GM19043 (cell line): ENCODE results near the gene USP17L26.
"Not testable (repeated sequence)": the region's sequence is repeated elsewhere in the genome, so short reads cannot be mapped to it uniquely, and the experiment has no call there.

Experiments
- ATAC-seq: cut with Tn5 transposase; IDR thresholded peaks from one replicate; pipeline ENCODE4 v1.9.1; 2021; ENCODE audit warnings: low read depth; ENCODE audit not compliant: unreplicated experiment

Gene USP17L26

GRCh38 chr4:9334358-9334757, at the start of gene USP17L26:
TSS of gene USP17L26 (plus strand) at chr4:9334658. CDS start at chr4:9334658, 0 bp downstream.
- ATAC-seq = not testable (repeated sequence)

GRCh38 chr4:9324191-9324590, 10.3 kb upstream of the USP17L26 start:
- not testable (repeated sequence) for ATAC-seq

GRCh38 chr4:9324865-9325264, 9.6 kb upstream of the USP17L26 start, which contains the start of gene USP17L24:
TSS of gene USP17L24 (plus strand) at chr4:9325165. CDS start at chr4:9325165, 0 bp downstream.
- ATAC-seq = not testable (repeated sequence)

GRCh38 chr4:9329611-9330010, 4.8 kb upstream of the USP17L26 start, which contains the start of gene USP17L25:
TSS of gene USP17L25 (plus strand) at chr4:9329911. CDS start at chr4:9329911, 0 bp downstream.
- ATAC-seq = not testable (repeated sequence)

- not testable (repeated sequence) for ATAC-seq
Observed at GRCh38 chr4:9339103-9339502, 4.6 kb downstream of the USP17L26 start, which contains the start of gene USP17L5. TSS of gene USP17L5 (plus strand) at chr4:9339403. CDS start at chr4:9339403, 0 bp downstream.

GRCh38 chr4:9343848-9344247, 9.4 kb downstream of the USP17L26 start, which contains the start of gene USP17L27:
TSS of gene USP17L27 (plus strand) at chr4:9344148. CDS start at chr4:9344148, 0 bp downstream.
- not testable (repeated sequence) for ATAC-seq

- not testable (repeated sequence) for ATAC-seq
Observed at GRCh38 chr4:9348593-9348992, 14.1 kb downstream of the USP17L26 start, which contains the start of gene USP17L28. TSS of gene USP17L28 (plus strand) at chr4:9348893. CDS start at chr4:9348893, 0 bp downstream.

GRCh38 chr4:9350866-9351265, 16.4 kb downstream of the USP17L26 start:
- ATAC-seq = not testable (repeated sequence)

GRCh38 chr4:9353338-9353737, 18.9 kb downstream of the USP17L26 start, which contains the start of gene USP17L29:
TSS of gene USP17L29 (plus strand) at chr4:9353638. CDS start at chr4:9353638, 0 bp downstream.
- ATAC-seq = not testable (repeated sequence)

GRCh38 chr4:9362829-9363228, 28.4 kb downstream of the USP17L26 start, which contains the start of gene USP17L30:
TSS of gene USP17L30 (plus strand) at chr4:9363129. CDS start at chr4:9363129, 0 bp downstream.
- not testable (repeated sequence) for ATAC-seq

GRCh38 chr4:9379881-9380280, 45.4 kb downstream of the USP17L26 start:
- ATAC-seq = not testable (repeated sequence)

- ATAC-seq = not testable (repeated sequence)
Observed at GRCh38 chr4:9381012-9381534, 46.6 kb downstream of the USP17L26 start.

GRCh38 chr4:9384126-9384525, 49.7 kb downstream of the USP17L26 start:
- ATAC-seq = no peak
